Endodermal cell (in vitro differentiated cells): ENCODE results near the gene ITGA11. TPM values are rescaled to one million over a fixed set of nuclear protein-coding genes. Genes with fewer than 3 reads are reported as not detected.
A peak's percentile ranks its signal among the peaks of the same experiment; 100 is the strongest.

Source experiments
- DNase-seq: peaks from one replicate; pipeline ENCODE4 v3.0.0-alpha.2; 2017
- H3K27ac ChIP-seq: 2 replicates; pipeline ENCODE4 v1.5.1; 2013; ENCODE audit warnings: mild to moderate bottlenecking, low read depth, low read length, moderate library complexity
- H3K27me3 ChIP-seq: 2 replicates; pipeline ENCODE4 v1.6.1; 2013; ENCODE audit warnings: mild to moderate bottlenecking, low read length, moderate library complexity; ENCODE audit not compliant: insufficient read depth, control insufficient read depth, poor library complexity, severe bottlenecking
- H3K36me3 ChIP-seq: 2 replicates; pipeline ENCODE4 v1.7.0; 2013; ENCODE audit warnings: mild to moderate bottlenecking, low read length, moderate library complexity; ENCODE audit not compliant: control insufficient read depth, insufficient read depth
- H3K4me1 ChIP-seq: one replicate; pipeline ENCODE4 v1.7.0; 2013; ENCODE audit warnings: low read length; ENCODE audit not compliant: control insufficient read depth, insufficient read depth
- H3K4me3 ChIP-seq: 2 replicates; pipeline ENCODE4 v1.5.1; 2013; ENCODE audit warnings: mild to moderate bottlenecking, low read length, moderate library complexity
- H3K9ac ChIP-seq: 2 replicates; pipeline ENCODE4 v1.6.1; 2013; ENCODE audit warnings: mild to moderate bottlenecking, low read length, moderate library complexity; ENCODE audit not compliant: poor library complexity, severe bottlenecking; ENCODE audit errors: extremely low read depth
- H3K9me3 ChIP-seq: 2 replicates; pipeline ENCODE4 v1.6.1; 2013; ENCODE audit warnings: mild to moderate bottlenecking, low read length, moderate library complexity; ENCODE audit not compliant: control insufficient read depth
- H3K27ac Mint-ChIP-seq: 2 replicates; pipeline ENCODE4 v1.8.0; 2020; ENCODE audit warnings: mixed read lengths
- H3K27me3 Mint-ChIP-seq: 2 replicates; pipeline ENCODE4 v1.8.0; 2021; ENCODE audit warnings: mild to moderate bottlenecking, mixed read lengths; ENCODE audit not compliant: insufficient read depth
- H3K36me3 Mint-ChIP-seq: 2 replicates; pipeline ENCODE4 v1.8.0; 2020; ENCODE audit warnings: low read depth, mixed read lengths
- H3K4me1 Mint-ChIP-seq: 2 replicates; pipeline ENCODE4 v1.8.0; 2020; ENCODE audit warnings: mixed read lengths
- H3K4me3 Mint-ChIP-seq: 2 replicates; pipeline ENCODE4 v1.8.0; 2020; ENCODE audit warnings: mild to moderate bottlenecking, moderate library complexity, mixed read lengths
- H3K9me3 Mint-ChIP-seq: 2 replicates; pipeline ENCODE4 v1.8.0; 2020; ENCODE audit warnings: mild to moderate bottlenecking, mixed read lengths
- CTCF ChIP-seq: fragments of 200-600 bp; sonication (generic); conservative IDR thresholded peaks from 2 replicates; pipeline ENCODE4 v1.5.0; 2021; ENCODE audit warnings: antibody characterized with exemption, mild to moderate bottlenecking
- WGBS, 2 experiments: methylation state at CpG; one replicate each; pipeline versions ENCODE4 v1.1.5 to v1.1.7; 2013; ENCODE audit warnings: missing lambda C conversion rate in 2 of 2, mixed read lengths in 1 of 2; ENCODE audit not compliant: insufficient coverage in 1 of 2, insufficient read length in 1 of 2; 5-methylcytosine and 5-hydroxymethylcytosine counted together
- total RNA-seq, 2 donors: library from RNA; stranded (reverse); fragmentation: NEBNext Ultra II Directional in 1 of 2; extraction: Animal tissue kit (Norgen Biotek cat#: 25700) in 1 of 2; gene quantifications; 2 replicates in 1 of 2; 3 replicates in 1 of 2; pipeline ENCODE4 v1.2.1, GENCODE V29; 2021

ITGA11 gene
- total RNA-seq, 2 donors from 2014 or later: 0.35 to 1.4 TPM

GRCh38 chr15:68371160-68371559, 60.8 kb downstream of the ITGA11 start:
- H3K27me3 Mint-ChIP-seq: peaks cover 2% of the 10 kb centered on the region
- H3K4me1 Mint-ChIP-seq: peaks cover 14% of the 10 kb centered on the region
- H3K27me3 ChIP-seq: no peaks in the 10 kb centered on the region
- TF ChIP-seq CTCF: no peak
- no peaks in the 10 kb centered on the region for H3K36me3 ChIP-seq
- no peaks in the 10 kb centered on the region for H3K9me3 ChIP-seq
- H3K9me3 Mint-ChIP-seq: no peaks in the 10 kb centered on the region
- H3K36me3 Mint-ChIP-seq: no peaks in the 10 kb centered on the region
- no peak overlapping the region for H3K27ac Mint-ChIP-seq
- no peak overlapping the region for H3K9ac ChIP-seq
- WGBS, 2 experiments: 77 to 80% methylated on average over 5 to 6 of the region's 6 CpGs
- no peak overlapping the region for H3K4me3 Mint-ChIP-seq
- H3K4me3 ChIP-seq: no peak overlapping the region
- no peak overlapping the region for H3K27ac ChIP-seq
- H3K4me1 ChIP-seq: no peaks in the 10 kb centered on the region
- DNase-seq: no peak

GRCh38 chr15:68370768-68371151, 61.2 kb downstream of the ITGA11 start:
- WGBS, 2 experiments: 93 to 100% methylated on average over 2 to 9 of the region's 9 CpGs
- H3K9ac ChIP-seq: no peak overlapping the region
- no peak overlapping the region for H3K4me3 Mint-ChIP-seq
- H3K27ac ChIP-seq: no peak overlapping the region
- H3K4me3 ChIP-seq: no peak overlapping the region
- no peak for TF ChIP-seq CTCF
- H3K9me3 Mint-ChIP-seq: no peaks in the 10 kb centered on the region
- H3K36me3 Mint-ChIP-seq: no peaks in the 10 kb centered on the region
- DNase-seq: no peak
- H3K9me3 ChIP-seq: no peaks in the 10 kb centered on the region
- no peaks in the 10 kb centered on the region for H3K4me1 ChIP-seq
- H3K27me3 Mint-ChIP-seq: peaks cover 2% of the 10 kb centered on the region
- H3K27ac Mint-ChIP-seq: no peak overlapping the region
- H3K4me1 Mint-ChIP-seq: peaks cover 14% of the 10 kb centered on the region
- H3K27me3 ChIP-seq: no peaks in the 10 kb centered on the region
- no peaks in the 10 kb centered on the region for H3K36me3 ChIP-seq

DNA sequence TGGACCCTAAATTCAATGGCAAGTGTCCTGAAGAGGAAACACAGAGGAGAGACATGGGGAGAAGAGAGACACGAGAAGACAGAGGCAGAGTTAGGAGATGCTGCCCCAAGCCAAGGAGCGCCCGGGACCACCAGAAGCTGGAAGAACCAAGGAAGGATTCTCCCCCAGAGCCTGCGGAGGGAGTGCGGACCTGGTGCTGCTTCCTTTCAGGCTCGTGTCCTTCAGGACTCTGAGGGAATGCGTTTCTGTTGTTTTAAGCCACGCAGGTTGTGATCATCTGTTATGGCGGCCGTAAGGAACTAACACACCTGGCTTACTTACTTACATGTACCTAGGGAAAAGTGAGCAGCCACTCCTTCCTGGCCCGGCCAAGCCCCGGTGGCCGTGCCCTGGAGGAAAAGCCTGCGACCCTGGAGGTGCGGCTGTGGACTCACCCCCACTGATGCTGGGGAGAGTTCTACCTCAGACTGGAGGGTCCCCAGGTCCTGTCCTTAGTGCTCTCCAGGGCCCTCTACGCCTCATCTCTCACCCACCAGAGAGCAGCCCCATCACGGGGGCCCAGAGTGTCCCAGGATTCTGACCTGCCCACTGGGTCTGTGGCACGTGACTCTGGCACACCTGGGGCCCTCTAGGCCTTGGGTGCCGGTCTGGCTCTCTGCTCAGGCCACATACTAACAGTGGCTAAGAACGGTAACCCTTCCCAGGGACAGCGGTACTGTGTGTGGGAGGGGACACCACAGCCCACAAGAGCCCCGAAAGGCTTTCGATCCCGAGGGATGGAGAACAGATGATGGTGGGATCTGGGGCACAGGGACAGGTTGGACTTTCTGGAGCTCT, 61.8 kb downstream of the ITGA11 start:
- TF ChIP-seq CTCF: no peak
- Histone ChIP-seq H3K27ac (no peak overlapping the region), H3K27me3 (no peaks in the 10 kb centered on the region), H3K4me1 (no peaks in the 10 kb centered on the region), H3K4me3 (no peak overlapping the region), H3K9me3 (no peaks in the 10 kb centered on the region), H3K9ac (no peak overlapping the region), H3K36me3 (no peaks in the 10 kb centered on the region)
- Mint-ChIP-seq H3K4me3 (no peak overlapping the region), H3K36me3 (no peaks in the 10 kb centered on the region), H3K4me1 (peaks cover 12% of the 10 kb centered on the region), H3K9me3 (no peaks in the 10 kb centered on the region), H3K27me3 (peaks cover 2% of the 10 kb centered on the region), H3K27ac (no peak overlapping the region)
- 92% methylated on average over 10 to 24 of the region's 24 CpGs for WGBS, 2 experiments
- peak; percentile 30 for DNase-seq
